ENCODE results near the gene P2RY1.
"Not testable (repeated sequence)": the region's sequence is repeated elsewhere in the genome, so short reads cannot be mapped to it uniquely, and the experiment has no call there.

Gene P2RY1

DNA sequence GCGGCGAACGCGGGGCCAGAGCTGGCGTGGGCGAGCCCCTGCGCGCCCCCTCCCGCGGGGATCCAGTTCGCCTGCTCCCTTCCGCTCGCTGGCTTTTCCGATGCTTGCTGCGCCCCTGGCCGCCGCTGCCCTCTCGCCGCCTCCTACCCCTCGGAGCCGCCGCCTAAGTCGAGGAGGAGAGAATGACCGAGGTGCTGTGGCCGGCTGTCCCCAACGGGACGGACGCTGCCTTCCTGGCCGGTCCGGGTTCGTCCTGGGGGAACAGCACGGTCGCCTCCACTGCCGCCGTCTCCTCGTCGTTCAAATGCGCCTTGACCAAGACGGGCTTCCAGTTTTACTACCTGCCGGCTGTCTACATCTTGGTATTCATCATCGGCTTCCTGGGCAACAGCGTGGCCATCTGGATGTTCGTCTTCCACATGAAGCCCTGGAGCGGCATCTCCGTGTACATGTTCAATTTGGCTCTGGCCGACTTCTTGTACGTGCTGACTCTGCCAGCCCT is 721 bp downstream of the P2RY1 start:
- no peak for DNase-seq (ENCODE audit: low read depth in 1 of 2, low spot score in 1 of 2)

DNA sequence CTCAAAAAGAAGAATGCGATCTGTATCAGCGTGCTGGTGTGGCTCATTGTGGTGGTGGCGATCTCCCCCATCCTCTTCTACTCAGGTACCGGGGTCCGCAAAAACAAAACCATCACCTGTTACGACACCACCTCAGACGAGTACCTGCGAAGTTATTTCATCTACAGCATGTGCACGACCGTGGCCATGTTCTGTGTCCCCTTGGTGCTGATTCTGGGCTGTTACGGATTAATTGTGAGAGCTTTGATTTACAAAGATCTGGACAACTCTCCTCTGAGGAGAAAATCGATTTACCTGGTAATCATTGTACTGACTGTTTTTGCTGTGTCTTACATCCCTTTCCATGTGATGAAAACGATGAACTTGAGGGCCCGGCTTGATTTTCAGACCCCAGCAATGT is 1.3 kb downstream of the P2RY1 start:
- DNase-seq (ENCODE audit: low read depth in 1 of 2, low spot score in 1 of 2): no peak

DNA sequence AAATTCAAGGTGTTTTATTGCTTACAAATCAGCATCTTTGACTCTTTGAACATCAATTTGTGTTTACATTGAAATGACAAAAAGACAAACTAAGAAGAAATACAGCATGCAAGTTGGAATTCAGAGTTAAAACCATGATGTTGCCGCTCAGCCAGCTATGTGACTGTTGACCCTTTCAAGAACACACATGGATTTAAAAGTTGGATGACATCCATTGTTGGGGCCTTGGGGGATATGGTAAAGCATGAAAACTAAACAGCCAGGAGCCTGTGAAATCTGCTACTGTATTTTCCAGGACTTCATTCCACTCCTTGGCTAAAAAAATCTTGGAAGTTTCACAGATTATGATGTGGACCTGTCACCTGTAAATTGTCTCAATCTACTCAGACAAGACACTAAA is 4.6 kb downstream of the P2RY1 start:
- no peak for DNase-seq (ENCODE audit: low read depth in 1 of 2, low spot score in 1 of 2)

DNA sequence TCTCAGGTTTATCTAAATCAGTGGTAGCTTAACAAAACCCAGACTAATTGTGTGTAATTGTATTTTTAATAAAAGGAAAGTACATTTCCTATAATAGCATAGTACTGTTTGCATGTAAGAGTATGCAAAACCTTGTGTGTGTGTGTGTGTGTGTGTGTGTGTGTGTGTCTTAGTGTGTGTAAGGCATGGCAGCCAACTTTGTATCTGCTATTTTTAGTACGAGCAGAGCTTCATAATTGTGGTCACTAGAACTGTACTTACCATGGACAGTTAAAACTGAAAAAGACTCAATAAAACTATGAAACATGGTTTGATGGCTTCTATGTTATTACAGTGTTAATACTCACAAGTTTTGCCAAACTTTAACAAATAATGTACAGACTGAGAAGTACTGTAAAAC is 6.2 kb downstream of the P2RY1 start:
- DNase-seq (ENCODE audit: low read depth in 1 of 2, low spot score in 1 of 2): no peak

DNA sequence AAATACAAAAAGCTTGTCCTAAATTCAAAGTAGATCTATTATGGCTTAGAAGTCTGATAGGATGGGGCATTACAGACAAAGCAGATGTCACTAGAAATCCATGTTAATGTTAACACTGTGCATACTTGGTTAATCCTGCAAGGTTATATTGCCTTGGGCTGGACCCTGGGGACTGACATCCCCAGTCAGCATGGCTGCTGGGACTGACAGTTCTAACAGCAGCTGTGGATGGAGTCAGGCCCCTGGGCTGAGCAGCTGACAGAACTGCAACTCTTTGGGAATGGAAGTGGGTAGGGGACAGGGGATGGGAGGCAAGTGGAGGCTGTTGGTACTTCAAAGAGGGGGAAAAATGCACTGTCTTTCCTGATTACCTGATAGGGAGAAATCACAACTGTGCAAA is 7.5 kb downstream of the P2RY1 start:
- no peak for DNase-seq (ENCODE audit: low read depth in 1 of 2, low spot score in 1 of 2)

DNA sequence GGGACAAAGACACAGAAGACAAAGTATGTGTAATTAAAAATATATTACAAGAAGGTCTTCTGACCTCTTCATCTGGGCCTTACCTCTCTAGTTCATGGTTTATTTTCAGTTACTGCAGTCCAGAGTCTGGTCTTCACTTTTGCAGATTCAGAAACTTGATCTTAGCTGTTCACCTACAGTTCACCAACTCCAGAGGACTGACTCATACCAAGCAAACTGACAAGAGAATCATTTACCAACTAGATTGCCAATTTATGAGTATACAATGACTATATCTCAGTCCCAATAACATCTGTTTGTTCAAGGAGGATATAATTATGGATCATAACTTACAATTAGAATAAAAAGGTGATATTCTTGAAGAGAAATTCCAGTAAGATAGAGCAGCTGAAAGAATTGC is 9.0 kb downstream of the P2RY1 start:
- DNase-seq (ENCODE audit: low read depth in 1 of 2, low spot score in 1 of 2): no peak

DNA sequence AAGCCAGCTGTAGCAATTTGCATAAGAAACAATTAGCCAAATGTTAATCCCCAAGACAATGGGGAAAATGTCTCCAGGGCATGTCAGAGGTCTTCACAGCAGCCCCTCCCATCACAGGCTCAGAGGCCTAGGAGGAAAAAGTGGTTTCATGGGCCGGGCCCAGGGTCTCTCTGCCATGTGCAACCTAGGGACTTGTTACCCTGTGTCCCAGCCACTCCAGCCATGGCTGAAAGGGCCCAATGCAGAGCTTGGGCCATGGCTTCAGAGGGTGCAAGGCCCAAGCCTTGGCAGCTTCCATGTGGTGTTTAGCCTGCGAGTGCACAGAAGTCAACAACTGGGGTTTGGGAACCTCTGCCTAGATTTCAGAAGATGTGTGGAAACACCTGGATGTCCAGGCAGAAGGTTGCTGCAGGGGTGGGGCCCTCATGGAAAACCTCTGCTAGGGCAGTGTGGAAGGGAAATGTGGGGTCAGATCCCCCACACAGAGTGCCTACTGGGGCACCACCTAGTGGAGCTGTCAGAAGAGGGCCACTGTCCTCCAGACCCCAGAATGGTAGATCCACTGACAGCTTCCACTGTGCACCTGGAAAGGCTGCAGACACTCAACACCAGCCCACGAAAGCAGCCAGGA is 11.8 kb downstream of the P2RY1 start:
- not testable (repeated sequence) for DNase-seq (ENCODE audit: low read depth in 1 of 2, low spot score in 1 of 2)

DNA sequence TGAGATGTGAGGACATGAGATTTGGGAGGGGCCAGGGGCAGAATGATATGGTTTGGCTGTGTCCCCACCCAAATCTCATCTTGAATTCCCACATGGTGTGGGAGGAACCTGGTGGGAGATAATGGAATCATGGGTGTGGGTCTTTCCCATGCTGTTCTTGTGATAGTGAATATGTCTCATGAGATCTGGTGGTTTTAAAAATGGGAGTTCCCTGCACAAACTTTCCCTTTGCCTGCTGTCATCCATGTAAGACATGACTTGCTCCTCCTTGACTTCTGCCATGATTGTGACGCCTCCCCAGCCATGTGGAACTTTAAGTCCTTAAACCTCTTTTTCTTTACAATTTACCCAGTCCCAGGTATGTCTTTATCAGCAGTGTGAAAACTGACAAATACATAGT is 12.7 kb downstream of the P2RY1 start:
- DNase-seq (ENCODE audit: low read depth in 1 of 2, low spot score in 1 of 2): not testable (repeated sequence)

DNA sequence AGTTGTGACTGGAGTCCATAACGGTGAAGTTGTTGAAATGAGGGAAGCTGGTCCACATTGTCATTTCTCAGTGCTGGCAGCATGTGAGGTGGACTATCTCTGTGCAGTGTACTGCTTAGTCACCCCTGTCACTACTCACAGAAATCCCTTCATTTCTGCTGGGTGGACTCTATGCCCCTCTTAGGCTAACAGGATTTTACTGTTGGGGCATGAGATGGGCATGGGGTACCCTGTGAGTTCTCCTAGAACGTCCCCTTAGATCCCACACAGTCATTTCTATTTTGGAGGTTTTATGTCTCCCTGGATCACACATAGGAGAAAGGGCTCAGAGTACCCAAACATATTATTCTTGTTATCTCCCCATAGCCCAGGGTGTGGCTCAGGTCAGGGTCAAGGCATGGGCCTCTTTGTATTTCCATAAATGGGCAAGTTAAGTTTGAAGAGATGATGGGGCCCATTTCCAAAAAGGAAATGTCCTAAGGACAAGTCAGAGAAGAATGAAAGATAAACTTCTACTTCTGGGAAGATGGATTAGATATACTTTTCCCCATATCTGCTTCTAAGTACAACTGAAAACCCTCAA is 15.2 kb downstream of the P2RY1 start:
- DNase-seq (ENCODE audit: low read depth in 1 of 2, low spot score in 1 of 2): no peak

DNA sequence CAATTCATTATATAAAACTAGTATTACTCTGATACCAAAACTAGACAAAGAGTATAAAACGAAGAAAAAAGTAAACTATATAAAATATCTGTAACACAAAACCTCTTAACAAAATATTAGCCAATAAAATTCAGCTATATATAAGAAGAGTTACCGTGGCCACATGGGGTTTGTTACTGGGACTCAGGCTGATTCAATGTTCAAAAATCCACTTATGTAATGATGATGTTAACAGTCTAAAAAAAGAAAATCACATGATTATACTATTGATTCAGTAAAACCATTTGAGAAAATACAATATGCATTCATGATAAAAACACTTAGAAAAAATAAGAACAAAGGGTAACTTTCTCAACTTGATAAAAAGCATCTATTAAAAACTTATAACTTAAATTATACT is 18.3 kb downstream of the P2RY1 start:
- no peak for DNase-seq (ENCODE audit: low read depth in 1 of 2, low spot score in 1 of 2)

DNA sequence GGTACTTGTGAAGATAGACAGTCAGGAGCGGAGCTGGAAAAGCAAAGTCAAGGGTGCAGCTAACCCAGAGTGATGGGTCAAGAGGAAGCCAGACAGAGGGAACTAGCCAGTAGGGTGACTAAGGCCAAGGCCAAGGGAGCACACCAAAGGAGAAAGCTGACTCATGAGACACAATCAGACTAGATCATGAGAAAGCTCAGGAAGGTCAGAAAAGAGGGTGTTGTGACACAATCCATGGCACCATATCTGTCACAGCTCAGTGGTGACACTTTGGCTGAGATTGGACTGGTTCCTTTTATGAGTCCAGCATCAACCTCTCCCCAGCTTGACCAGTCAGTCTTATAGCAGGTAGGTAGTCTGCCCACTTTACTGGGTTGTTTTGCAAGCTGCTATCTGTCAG is 22.2 kb downstream of the P2RY1 start:
- DNase-seq (ENCODE audit: low read depth in 1 of 2, low spot score in 1 of 2): no peak

DNA sequence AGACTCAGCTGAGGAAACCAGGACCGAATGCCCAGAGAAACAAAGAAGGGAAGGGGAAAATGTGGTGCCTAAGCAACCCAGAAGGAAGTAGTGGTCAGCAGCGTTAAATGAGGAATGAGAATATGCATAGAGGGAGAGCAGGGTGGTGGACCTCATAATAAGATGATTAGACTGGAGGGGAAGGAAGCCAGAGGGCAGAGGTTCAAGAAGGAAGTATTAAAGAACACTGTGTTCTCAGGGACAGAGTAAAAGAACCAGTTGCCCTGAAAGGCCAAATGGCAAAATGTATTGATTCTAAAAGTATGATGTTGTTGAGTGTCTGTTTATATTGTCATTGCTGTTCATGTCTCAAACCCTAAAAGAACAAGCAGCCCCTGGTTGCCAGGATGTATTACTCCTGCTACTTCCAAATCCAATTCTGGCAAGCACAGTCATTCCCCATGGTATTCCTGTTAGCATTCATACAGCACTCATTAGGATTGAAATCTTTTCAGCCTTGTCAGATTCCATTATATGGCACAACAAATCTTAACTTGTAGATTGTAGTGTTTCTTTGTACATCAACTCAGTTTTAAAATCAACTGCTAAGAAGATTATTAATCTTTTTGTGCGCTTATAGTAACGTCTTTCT is 23.4 kb downstream of the P2RY1 start:
- no peak for DNase-seq (ENCODE audit: low read depth in 1 of 2, low spot score in 1 of 2)

DNA sequence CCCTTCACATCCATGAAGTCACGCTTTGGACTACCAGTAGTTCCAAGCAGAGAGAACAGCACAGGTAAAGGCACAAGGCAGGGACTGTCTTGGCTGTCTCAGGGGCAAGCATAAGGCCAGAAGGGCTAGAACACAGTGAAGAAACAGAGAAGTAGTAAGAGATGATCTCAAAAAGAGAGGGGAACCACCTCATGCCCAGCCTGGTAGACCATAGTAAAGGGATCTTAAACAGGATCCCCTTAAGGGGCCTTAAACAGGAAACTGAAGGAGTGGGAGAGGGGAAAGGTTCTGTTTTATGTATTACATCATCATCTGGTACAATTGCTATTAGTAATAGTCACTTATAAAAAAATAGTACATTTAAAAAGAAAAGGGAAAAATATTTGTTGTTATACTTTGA is 25.8 kb downstream of the P2RY1 start:
- no peak for DNase-seq (ENCODE audit: low read depth in 1 of 2, low spot score in 1 of 2)

DNA sequence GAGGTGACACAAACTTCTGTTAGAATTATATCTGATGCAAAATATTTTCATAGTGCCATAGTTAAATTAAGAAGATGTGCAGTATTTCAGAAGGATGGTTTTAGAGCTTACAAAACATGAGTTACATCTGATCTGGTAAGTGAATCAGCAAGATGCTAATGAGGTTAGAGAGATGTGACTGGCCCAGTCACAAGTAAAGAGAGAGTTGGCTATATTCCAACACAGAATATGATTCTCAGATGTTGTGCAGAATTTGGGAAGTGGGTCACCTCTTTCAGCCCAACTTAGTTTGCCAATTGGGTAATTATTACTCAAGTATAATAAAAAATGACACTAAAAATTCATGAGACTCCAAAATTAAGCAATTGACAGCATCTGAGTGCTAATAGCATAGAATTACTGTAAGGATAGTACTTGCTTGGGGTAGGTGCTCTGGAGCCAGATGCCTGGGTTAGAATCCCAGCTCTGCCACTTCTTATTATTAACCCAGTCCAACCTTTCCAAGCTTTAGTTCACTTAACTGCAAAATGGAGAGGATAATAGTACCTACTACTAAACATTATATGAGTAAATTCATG is 30.8 kb downstream of the P2RY1 start:
- no peak for DNase-seq (ENCODE audit: low read depth in 1 of 2, low spot score in 1 of 2)

DNA sequence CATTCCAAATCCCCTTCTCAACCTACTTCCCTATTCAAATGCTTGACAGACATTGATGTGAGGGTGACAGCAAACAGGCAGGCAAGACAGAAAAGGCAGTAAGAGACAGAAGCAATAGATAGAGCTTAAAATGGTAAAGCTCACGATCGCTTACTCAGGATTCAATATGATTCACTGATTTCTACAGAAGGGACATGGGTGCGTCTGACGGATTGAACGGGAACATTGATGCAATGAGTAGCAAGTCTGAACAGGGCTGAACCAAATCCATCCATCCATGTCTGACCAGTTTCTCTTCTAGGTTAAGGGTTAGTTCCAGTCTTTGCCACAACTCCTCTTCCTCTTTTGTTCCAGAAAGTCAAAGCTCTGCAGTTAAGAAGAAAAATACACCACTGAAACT is 35.1 kb downstream of the P2RY1 start:
- DNase-seq (ENCODE audit: low read depth in 1 of 2, low spot score in 1 of 2): no peak

DNA sequence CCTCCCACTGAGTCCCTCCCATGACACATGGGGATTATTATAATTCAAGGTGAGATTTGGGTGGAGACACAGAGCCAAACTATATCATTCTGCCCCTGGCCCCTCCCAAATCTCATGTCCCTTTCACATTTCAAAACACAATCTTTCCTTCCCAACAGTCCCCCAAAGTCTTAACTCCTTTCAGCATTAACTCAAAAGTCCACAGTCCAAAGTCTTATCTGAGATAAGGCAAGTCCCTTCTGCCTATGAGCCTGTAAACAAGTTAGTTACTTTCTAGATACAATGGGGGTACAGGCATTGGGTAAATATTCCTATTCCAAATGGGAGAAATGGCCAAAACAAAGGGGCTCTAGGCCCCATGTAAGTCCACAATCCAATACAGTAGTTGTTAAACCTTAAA is 38.4 kb downstream of the P2RY1 start:
- DNase-seq (ENCODE audit: low read depth in 1 of 2, low spot score in 1 of 2): not testable (repeated sequence)

DNA sequence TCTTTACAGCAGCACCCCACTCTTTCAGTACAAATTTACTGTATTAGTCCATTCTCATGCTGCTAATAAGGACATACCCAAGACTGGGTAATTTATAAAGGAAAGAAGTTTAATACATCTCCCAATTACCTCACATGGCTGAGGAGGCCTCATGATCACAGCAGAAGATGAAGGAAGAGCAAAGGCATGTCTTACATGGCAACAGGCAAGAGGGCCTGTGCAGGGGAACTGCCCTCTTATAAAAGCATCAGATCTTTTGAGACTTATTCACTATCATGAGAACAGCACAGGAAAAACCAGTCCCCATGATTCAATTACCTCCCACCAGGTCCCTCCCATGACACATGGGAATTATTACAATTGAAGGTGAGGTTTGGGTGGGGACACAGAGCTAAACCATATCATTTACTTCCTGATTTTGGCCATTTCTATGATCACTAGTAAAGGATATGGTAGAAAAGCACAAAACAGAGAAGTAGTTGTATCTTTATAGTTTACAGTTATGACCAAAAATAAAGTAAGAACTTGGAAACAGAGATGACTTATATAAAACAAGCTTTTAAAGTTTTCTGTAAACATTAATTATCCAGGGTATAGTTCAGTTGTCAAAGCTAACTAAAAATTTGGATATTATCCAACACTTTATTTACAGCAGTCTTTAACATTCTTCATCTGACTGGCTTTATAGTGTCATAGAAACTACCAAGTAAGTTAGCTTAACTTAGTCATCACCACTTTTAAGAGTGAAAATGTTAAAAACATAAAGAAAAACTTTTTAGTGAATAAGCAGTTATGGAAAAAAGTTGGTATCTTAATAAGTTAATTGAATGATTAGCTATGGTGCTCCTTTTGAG is 40.2 kb downstream of the P2RY1 start:
- DNase-seq (ENCODE audit: low read depth in 1 of 2, low spot score in 1 of 2): no peak

DNA sequence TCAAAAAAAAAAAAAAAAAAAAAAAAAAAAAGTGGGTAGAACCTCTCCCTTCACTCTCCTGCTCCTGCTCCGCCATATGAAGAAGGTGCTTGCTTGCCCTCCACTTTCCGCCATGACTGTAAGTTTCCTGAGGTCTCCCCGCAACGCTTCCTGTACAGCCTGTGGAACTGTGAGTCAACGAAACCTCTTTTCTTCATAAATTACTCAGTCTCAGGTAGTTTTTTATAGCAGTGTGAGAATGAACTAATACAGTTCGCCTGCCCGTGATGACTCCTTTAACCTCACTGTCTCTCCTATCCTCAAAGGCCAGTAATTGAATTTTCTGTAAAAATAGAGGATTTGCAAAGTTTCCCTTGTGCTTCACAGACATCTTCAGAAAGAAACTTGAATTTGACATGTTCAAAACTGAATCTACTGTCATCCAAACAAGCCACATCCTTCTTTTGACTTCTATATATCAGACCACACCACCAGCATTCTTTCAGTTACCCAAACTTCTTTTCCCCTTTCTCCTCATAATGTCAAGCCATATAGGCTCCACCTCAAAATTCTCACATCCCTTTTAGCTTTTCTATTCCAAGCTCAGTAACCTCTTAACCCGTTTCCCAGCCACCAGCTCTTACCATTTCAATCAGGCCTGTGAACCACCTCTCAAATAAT is 44.3 kb downstream of the P2RY1 start:
- DNase-seq (ENCODE audit: low read depth in 1 of 2, low spot score in 1 of 2): no peak

DNA sequence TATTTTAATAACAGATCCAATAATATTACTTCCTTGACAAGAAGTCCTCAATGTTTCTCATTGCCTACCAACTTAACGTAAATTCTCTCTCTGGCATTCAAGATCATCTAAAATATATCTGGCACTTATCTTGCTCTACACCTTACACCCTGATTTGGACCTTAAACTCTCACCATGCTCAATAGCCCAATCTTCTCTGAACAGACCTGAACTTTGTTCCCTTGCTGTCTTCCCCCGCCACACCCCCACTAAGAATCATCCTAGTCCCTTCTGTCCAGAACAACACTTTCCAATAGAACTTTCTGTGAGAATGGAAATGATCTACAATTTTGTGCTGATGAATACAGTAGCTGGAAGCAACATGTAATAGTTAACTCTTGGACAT is 44.9 kb downstream of the P2RY1 start:
- no peak for DNase-seq (ENCODE audit: low read depth in 1 of 2, low spot score in 1 of 2)

DNA sequence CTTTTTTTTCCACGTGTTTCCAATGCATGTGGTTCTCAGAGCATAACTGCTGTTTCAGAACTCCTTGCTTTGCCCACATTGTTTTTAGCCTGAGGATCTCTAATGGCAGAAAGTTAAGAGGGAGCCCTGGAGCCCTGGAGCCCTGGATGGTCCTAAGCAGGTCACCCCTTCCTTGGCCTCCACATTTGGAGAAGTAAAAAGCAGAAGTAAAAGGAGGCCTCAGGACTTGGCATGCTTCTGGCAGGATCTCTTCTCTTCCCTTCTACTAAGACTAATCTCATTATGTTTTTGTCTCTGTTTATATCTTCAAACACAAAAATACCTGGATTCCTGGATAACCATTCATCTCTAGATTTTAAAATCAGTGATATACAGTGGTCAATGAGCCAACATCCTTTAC is 50.1 kb downstream of the P2RY1 start:
- no peak for DNase-seq (ENCODE audit: low read depth in 1 of 2, low spot score in 1 of 2)

All from activated T-helper 1 cell treated with anti-CD3 and anti-CD28 coated beads, Interleukin-2, amount 50 U/mL, for 16 hours (primary cell).